SJSA1 (cell line): ENCODE data around the gene PCGF3. TPM values are rescaled to one million over a fixed set of nuclear protein-coding genes. Genes with fewer than 3 reads are reported as not detected.
"Not testable (repeated sequence)": the region's sequence is repeated elsewhere in the genome, so short reads cannot be mapped to it uniquely, and the experiment has no call there.

Source experiments
- DNase-seq, 2 experiments: peaks; one replicate each; pipeline ENCODE4 v3.0.0-alpha.2; 2015 to 2020; ENCODE audit warnings: low spot score in 2 of 2, low read depth in 1 of 2
- H3K27ac ChIP-seq: fragments of 250-450 bp; sonication (Bioruptor Pico); 2 replicates; pipeline ENCODE4 v1.5.1; 2020; ENCODE audit warnings: mild to moderate bottlenecking, moderate library complexity
- H3K27me3 ChIP-seq: fragments of 250-450 bp; sonication (Bioruptor Pico); replicated peaks from 2 replicates; pipeline ENCODE4 v1.5.1; 2020; ENCODE audit warnings: mild to moderate bottlenecking, moderate library complexity
- H3K36me3 ChIP-seq: fragments of 250-450 bp; sonication (Bioruptor Pico); 2 replicates; pipeline ENCODE4 v1.5.1; 2020; ENCODE audit warnings: mild to moderate bottlenecking
- H3K4me1 ChIP-seq: fragments of 250-450 bp; sonication (Bioruptor Pico); replicated peaks from 2 replicates; pipeline ENCODE4 v1.6.1; 2021; ENCODE audit warnings: mild to moderate bottlenecking
- H3K4me3 ChIP-seq: fragments of 250-450 bp; sonication (Bioruptor Pico); 2 replicates; pipeline ENCODE4 v1.5.1; 2020; ENCODE audit warnings: mild to moderate bottlenecking
- H3K9me3 ChIP-seq: fragments of 250-450 bp; sonication (Bioruptor Pico); replicated peaks from 2 replicates; pipeline ENCODE4 v1.5.1; 2020; ENCODE audit warnings: mild to moderate bottlenecking
- total RNA-seq: library from RNA; depleted of rRNA; stranded (reverse); fragments of >200 nt; shearing (Covaris generic); gene quantifications from 2 replicates; pipeline ENCODE4 v1.2.3, GENCODE V29; 2014

PCGF3 gene
- total RNA-seq, 1 experiment from 2014 or later = 24.8 TPM

DNA sequence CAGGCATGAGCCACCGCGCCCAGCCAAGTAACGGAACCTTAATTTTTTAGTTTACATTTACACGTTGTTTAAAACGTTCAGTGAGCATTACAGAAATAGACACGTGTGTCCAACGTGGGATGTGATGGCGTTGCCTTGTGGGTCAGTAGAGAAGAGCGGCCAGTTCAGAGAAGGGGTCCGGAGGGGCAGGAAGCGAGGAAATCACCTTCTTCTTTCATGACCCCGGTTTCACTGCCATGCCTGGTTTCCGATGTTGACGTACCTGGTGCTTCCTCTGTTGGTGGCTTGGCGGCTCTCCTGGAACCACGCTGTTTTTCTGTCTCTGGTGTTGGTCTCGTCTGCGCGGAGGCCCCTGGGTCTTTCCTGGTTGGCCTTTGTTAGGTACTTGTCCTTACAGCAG lies 42.8 kb downstream of the PCGF3 start:
- H3K4me1 ChIP-seq = no peaks in the 10 kb centered on the region
- H3K27ac ChIP-seq = no peak overlapping the region
- no peaks in the 10 kb centered on the region for H3K36me3 ChIP-seq
- DNase-seq = no peak
- no peaks in the 10 kb centered on the region for H3K9me3 ChIP-seq
- no peak overlapping the region for H3K4me3 ChIP-seq
- no peaks in the 10 kb centered on the region for H3K27me3 ChIP-seq

DNA sequence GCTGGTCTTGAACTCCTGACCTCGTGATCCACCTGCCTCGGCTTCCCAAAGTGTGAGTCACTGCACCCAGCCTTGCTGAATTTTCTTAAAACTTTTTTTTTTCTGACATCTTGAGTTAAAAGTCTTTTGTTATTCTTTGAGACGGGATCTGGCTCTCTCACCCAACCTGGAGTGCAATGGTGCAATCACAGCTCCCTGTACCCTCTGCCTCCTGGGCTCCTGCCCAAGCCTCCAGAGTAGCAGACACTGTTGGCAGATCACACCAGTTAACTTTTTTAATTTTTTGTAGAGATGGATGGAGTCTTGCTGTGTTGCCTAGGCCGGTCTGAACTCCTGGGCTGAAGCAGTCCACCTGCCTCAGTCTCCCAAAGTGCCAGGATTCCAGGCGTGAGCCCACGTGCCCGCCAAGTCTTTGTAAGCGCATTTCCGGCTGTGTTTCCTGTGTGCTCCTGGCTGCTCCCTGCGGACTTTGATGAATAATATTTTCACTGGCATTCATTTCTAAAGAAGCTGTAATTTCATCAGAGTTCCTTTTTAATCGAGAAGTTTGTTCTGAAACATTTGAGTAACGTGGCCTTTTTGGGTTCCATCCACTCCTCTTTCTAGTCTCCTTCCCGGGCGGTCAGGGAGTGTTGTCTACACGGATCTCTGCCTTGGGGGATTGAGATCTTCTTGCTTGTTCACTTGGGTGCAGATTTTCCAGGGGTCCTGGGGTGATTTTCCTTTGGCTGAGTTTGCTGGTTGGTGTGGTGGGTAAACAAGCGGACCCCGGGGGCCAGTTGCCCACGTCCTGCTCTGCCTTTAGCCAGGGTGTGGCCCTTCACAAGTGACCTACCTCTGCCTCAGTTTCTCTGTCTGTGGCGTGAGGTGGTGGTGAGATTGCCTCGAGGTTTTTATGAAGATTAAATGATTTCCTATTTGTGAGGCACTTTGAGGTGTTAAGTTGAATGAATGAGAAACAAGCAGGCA lies 44.4 kb downstream of the PCGF3 start:
- H3K27me3 ChIP-seq = no peaks in the 10 kb centered on the region
- H3K27ac ChIP-seq = no peak overlapping the region
- H3K36me3 ChIP-seq = no peaks in the 10 kb centered on the region
- H3K4me3 ChIP-seq = no peak overlapping the region
- H3K4me1 ChIP-seq = no peaks in the 10 kb centered on the region
- no peak for DNase-seq
- no peaks in the 10 kb centered on the region for H3K9me3 ChIP-seq

DNA sequence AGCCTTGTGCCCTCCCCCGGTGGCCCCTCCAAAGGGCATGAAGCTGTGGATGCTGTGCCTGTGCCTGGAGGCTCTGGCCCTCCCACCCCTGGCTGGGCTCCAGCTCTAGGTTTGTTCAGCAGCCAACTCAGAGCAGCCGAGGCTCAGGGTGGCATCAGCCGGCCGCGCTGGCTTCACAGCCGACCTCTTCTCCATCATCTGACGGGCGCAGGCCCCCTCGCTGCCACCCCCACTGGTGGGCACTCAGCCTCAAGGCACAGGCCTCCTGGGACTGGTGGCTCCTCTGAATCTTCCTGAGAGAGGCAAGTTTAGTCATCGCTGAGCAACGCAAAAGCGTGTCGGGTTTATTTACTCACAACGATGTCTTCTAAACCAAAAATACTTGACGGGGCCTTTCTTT lies 46.0 kb downstream of the PCGF3 start:
- Histone ChIP-seq H3K36me3 (no peaks in the 10 kb centered on the region), H3K4me1 (no peaks in the 10 kb centered on the region), H3K9me3 (no peaks in the 10 kb centered on the region), H3K27me3 (no peaks in the 10 kb centered on the region), H3K27ac (no peak overlapping the region), H3K4me3 (no peak overlapping the region)
- DNase-seq = no peak

DNA sequence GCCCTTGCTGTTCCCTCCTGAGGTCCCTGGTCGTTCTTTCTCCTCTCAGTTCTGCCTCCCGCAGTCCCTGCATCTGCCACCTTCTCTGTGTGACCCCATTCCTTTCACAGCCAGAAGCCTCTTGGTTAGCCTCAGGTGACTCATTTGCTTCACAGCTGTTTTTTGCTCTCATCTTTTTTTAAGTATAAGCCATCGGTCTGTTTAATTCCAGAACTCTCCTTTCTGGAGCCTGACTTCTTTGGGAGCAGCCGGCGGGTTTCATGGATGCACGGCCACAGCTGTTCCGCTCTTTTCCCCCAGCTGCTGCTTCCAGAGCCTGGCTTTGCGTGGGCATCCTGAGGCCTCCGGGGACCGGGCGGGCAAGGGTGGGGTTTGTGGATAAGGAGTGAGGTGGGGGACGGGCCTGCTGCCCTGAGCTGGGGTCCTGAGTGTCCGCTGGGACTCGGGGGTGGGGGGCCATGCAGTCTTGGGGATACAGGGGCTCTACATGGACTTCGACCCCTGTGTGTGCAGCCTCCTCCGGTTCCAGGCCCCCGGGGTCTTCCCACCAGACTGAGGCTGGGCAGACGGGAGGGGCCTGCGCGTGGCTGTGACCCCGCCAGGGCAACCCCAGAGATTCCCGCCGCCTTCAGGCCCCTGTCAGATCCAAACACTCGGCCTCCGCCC lies 46.7 kb downstream of the PCGF3 start:
- DNase-seq = no peak
- Histone ChIP-seq H3K27ac (no peak overlapping the region), H3K4me1 (no peaks in the 10 kb centered on the region), H3K36me3 (no peaks in the 10 kb centered on the region), H3K9me3 (no peaks in the 10 kb centered on the region), H3K4me3 (no peak overlapping the region), H3K27me3 (no peaks in the 10 kb centered on the region)

- not testable (repeated sequence) for H3K27ac ChIP-seq, H3K27me3 ChIP-seq, H3K36me3 ChIP-seq, H3K9me3 ChIP-seq, DNase-seq, H3K4me3 ChIP-seq, H3K4me1 ChIP-seq
Measured at GRCh38 chr4:753186-753585, 47.6 kb downstream of the PCGF3 start.

- Histone ChIP-seq H3K27me3 (no peaks in the 10 kb centered on the region), H3K9me3 (no peaks in the 10 kb centered on the region), H3K36me3 (no peaks in the 10 kb centered on the region), H3K27ac (no peak overlapping the region), H3K4me1 (no peaks in the 10 kb centered on the region), H3K4me3 (no peak overlapping the region)
- no peak for DNase-seq
Measured at GRCh38 chr4:754221-755120, 48.8 kb downstream of the PCGF3 start.

GRCh38 chr4:757111-757510 lies 51.5 kb downstream of the PCGF3 start:
- no peaks in the 10 kb centered on the region for H3K27me3 ChIP-seq
- no peak overlapping the region for H3K27ac ChIP-seq
- H3K36me3 ChIP-seq = peaks cover 11% of the 10 kb centered on the region; the same call in 1 of the 2 replicates
- H3K4me3 ChIP-seq = no peak overlapping the region
- no peak for DNase-seq
- H3K4me1 ChIP-seq = no peaks in the 10 kb centered on the region
- H3K9me3 ChIP-seq = no peaks in the 10 kb centered on the region

- not testable (repeated sequence) for H3K4me1 ChIP-seq, DNase-seq, H3K4me3 ChIP-seq, H3K27ac ChIP-seq, H3K9me3 ChIP-seq, H3K27me3 ChIP-seq
- peaks cover 13% of the 10 kb centered on the region; the same call in 1 of the 2 replicates for H3K36me3 ChIP-seq
Measured at GRCh38 chr4:759810-760209, 54.2 kb downstream of the PCGF3 start.

DNA sequence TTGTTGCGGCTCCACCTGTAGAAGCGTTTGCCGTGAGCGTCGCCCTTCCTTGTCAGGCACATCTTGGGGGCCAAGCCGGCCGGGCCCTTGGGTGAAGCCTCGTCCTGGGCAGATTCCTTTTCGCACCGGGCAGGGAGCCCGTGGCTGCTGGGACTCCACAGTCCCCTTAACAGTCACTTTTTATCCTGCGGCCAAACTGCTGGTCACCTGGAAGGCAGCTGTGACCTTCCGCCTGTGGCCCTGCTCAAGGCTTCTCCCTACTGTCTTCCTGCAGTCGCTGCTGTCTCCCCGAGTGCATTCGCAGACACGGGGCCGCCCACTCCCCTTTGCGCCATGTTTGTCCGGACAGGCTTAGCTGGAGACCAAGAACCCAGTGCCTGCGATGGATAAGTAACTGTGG lies 55.0 kb downstream of the PCGF3 start:
- Histone ChIP-seq H3K4me3 (no peak overlapping the region), H3K36me3 (peaks cover 18% of the 10 kb centered on the region; the same call in 1 of the 2 replicates), H3K27ac (no peak overlapping the region), H3K9me3 (no peaks in the 10 kb centered on the region), H3K27me3 (no peaks in the 10 kb centered on the region), H3K4me1 (no peaks in the 10 kb centered on the region)
- no peak for DNase-seq

- no peak overlapping the region for H3K27ac ChIP-seq
- no peaks in the 10 kb centered on the region for H3K4me1 ChIP-seq
- no peaks in the 10 kb centered on the region for H3K27me3 ChIP-seq
- DNase-seq = no peak
- no peak overlapping the region for H3K4me3 ChIP-seq
- H3K36me3 ChIP-seq = peaks cover 20% of the 10 kb centered on the region; the same call in 1 of the 2 replicates
- no peaks in the 10 kb centered on the region for H3K9me3 ChIP-seq
Measured at GRCh38 chr4:761086-761485, 55.5 kb downstream of the PCGF3 start.

DNA sequence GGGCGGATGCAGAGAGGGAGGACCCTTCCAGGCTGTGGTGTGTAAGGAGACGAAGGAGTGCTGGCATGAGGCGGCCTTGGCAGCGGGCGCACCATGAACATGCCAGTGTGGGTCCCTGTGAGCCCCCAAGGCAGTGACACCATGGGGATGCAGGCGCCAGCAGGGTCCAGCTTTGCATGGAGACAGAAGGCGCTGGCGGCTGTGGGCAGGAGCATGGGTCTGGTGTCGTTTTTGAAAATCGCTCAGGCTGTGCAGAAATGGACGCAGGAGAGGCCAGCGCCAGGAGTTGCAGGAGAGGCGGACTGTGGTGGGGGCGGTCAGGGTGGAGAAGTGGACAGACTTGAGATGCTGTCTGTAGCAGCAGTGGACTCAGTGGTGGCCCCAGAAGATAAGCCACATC lies 56.1 kb downstream of the PCGF3 start:
- no peak for DNase-seq
- Histone ChIP-seq H3K4me1 (no peaks in the 10 kb centered on the region), H3K36me3 (peaks cover 27% of the 10 kb centered on the region; the same call in 1 of the 2 replicates), H3K9me3 (no peaks in the 10 kb centered on the region), H3K27me3 (no peaks in the 10 kb centered on the region), H3K27ac (no peak overlapping the region), H3K4me3 (no peak overlapping the region)

GRCh38 chr4:762211-763190 lies 56.9 kb downstream of the PCGF3 start:
- H3K36me3 ChIP-seq = peaks cover 30% of the 10 kb centered on the region; the same call in 1 of the 2 replicates
- no peak overlapping the region for H3K4me3 ChIP-seq
- no peaks in the 10 kb centered on the region for H3K9me3 ChIP-seq
- DNase-seq = no peak
- H3K27me3 ChIP-seq = no peaks in the 10 kb centered on the region
- no peaks in the 10 kb centered on the region for H3K4me1 ChIP-seq
- H3K27ac ChIP-seq = no peak overlapping the region
